Measurements from ENCODE around the gene MYLIP.

- TF ChIP-seq CTCF (conservative IDR thresholded peaks at IDR 0.05 in 1 of 2, IDR thresholded peaks at IDR 0.05 in 1 of 2; ENCODE audit: extremely low read depth in 1 of 2, insufficient read depth in 1 of 2, low read depth in 1 of 2, low read length in 2 of 2) (no peak), EZH2 (IDR thresholded peaks at IDR 0.05; ENCODE audit: borderline replicate concordance, low read length) (no peak)
These were observed 41.5 kb upstream of the MYLIP start for GRCh38 chr6:16087386-16087785.
